ENCODE data around the gene ASF1A. TPM values are rescaled to one million over a fixed set of nuclear protein-coding genes. Genes with fewer than 3 reads are reported as not detected.

Gene ASF1A
- total and polyA plus RNA-seq, 9 of the 15 experiments (the other 6 are each of a cell fraction or from before 2014, with no cell fraction given): 31.5 to 45.3 (median 34.8) TPM

GRCh38 chr6:118896339-118897136 lies 2.6 kb downstream of the ASF1A start (continued):
- TF ChIP-seq CREB3 (tag; conservative IDR thresholded peaks at IDR 0.05; ENCODE audit: low read depth): peak; percentile 68; the same call in 1 of the 2 replicates
- TF ChIP-seq ZNF41 (CRISPR knock-in tag; conservative IDR thresholded peaks at IDR 0.05): no peak
- TF ChIP-seq RBM25 (IDR thresholded peaks at IDR 0.05; ENCODE audit: low read depth, low read length, severe bottlenecking): no peak
- no peak for TF ChIP-seq ZNF830 (CRISPR knock-in tag; IDR thresholded peaks at IDR 0.05)
- TF ChIP-seq FOXJ2 (tag; IDR thresholded peaks at IDR 0.05): no peak; the same call in 1 of the 2 replicates
- TF ChIP-seq MTA3 (IDR thresholded peaks at IDR 0.05; ENCODE audit: borderline replicate concordance): no peak
- TF ChIP-seq MYNN (IDR thresholded peaks at IDR 0.05): peak; percentile 76; the same call in 1 of the 2 replicates
- TF ChIP-seq MYNN (CRISPR knock-in tag; IDR thresholded peaks at IDR 0.05): no peak
- no peak for TF ChIP-seq ZBTB12 (CRISPR knock-in tag; IDR thresholded peaks at IDR 0.05)
- TF ChIP-seq ZNF384 (IDR thresholded peaks at IDR 0.05; ENCODE audit: low read depth, low read length): no peak
- no peak for TF ChIP-seq FOXA1 (IDR thresholded peaks at IDR 0.05; ENCODE audit: borderline replicate concordance)
- peak; percentile 85 for TF ChIP-seq SMARCA4 (IDR thresholded peaks at IDR 0.05)
- peak; percentile 31; the same call in 1 of the 2 replicates for TF ChIP-seq HES1 (IDR thresholded peaks at IDR 0.05; ENCODE audit: low read depth)
- TF ChIP-seq HBP1 (CRISPR knock-in tag; IDR thresholded peaks at IDR 0.05): no peak
- TF ChIP-seq TCF7 (IDR thresholded peaks at IDR 0.05; ENCODE audit: borderline replicate concordance): no peak
- no peak for TF ChIP-seq UBTF (IDR thresholded peaks at IDR 0.05; ENCODE audit: borderline replicate concordance in 1 of 2, low read depth in 2 of 2, low read length in 2 of 2)
- TF ChIP-seq KAT8 (IDR thresholded peaks at IDR 0.05; ENCODE audit: low read depth): peak; percentile 36; the same call in 1 of the 2 replicates
- no peak for TF ChIP-seq KAT7 (CRISPR knock-in tag; IDR thresholded peaks at IDR 0.05; ENCODE audit: borderline replicate concordance)
- TF ChIP-seq ARHGAP35 (IDR thresholded peaks at IDR 0.05; ENCODE audit: partially characterized antibody): no peak
- no peak for TF ChIP-seq ZNF668 (CRISPR knock-in tag; IDR thresholded peaks at IDR 0.05)
- no peak for TF ChIP-seq CHCHD3 (CRISPR knock-in tag; IDR thresholded peaks at IDR 0.05)
- no peak for TF ChIP-seq ZNF764 (CRISPR knock-in tag; IDR thresholded peaks at IDR 0.05; ENCODE audit: low read depth)
